K562 (cell line): ENCODE measurements around the gene TLCD5. TPM values are rescaled to one million over a fixed set of nuclear protein-coding genes. Genes with fewer than 3 reads are reported as not detected.

ENCODE experiments used
- BCOR ChIP-seq: fragments of 450-650 bp; IDR thresholded peaks from 2 replicates; pipeline ENCODE4 v1.6.1; 2016
- CBFA2T2 ChIP-seq: fragments of 450-650 bp; conservative IDR thresholded peaks from 2 replicates; pipeline ENCODE4 v1.6.1; 2017; ENCODE audit warnings: mild to moderate bottlenecking
- ETV6 ChIP-seq, 3 experiments: fragments of 150-350 bp in 1 of 3; sonication (generic) in 1 of 3; formaldehyde crosslinking in 1 of 3; IDR thresholded peaks; 2 replicates each; pipeline versions ENCODE4 v1.6.1 to v1.8.0; 2014 to 2022; ENCODE audit warnings: borderline replicate concordance in 2 of 3, low read depth in 2 of 3, antibody characterized with exemption in 1 of 3, low read length in 1 of 3, mild to moderate bottlenecking in 1 of 3, missing genetic modification reagents in 1 of 3
- GATAD2B ChIP-seq: fragments of 450-650 bp; IDR thresholded peaks from 2 replicates; pipeline ENCODE4 v1.6.1; 2017; ENCODE audit warnings: mild to moderate bottlenecking, borderline replicate concordance
- HMG20B ChIP-seq: fragments of 250-450 bp; sonication (Bioruptor Pico); IDR thresholded peaks from 2 replicates; pipeline ENCODE4 v1.5.0; 2021; ENCODE audit warnings: mild to moderate bottlenecking
- KLF10 ChIP-seq: fragments of 250-450 bp; sonication (Bioruptor Pico); IDR thresholded peaks from 2 replicates; pipeline ENCODE4 v1.6.1; 2021; ENCODE audit warnings: matching md5 sums
- KLF6 ChIP-seq: fragments of 250-450 bp; sonication (Bioruptor Pico); IDR thresholded peaks from 2 replicates; pipeline ENCODE4 v1.4.0; 2020; ENCODE audit warnings: mild to moderate bottlenecking, moderate library complexity, borderline replicate concordance
- NELFE ChIP-seq: IDR thresholded peaks from 2 replicates; pipeline ENCODE4 v1.6.1; 2011; ENCODE audit warnings: mild to moderate bottlenecking; ENCODE audit not compliant: insufficient read depth, insufficient read length
- NFATC3 ChIP-seq: fragments of 450-650 bp; IDR thresholded peaks from 2 replicates; pipeline ENCODE4 v1.6.1; 2017; ENCODE audit warnings: mild to moderate bottlenecking
- PHF20 ChIP-seq: fragments of 450-650 bp; IDR thresholded peaks from 2 replicates; pipeline ENCODE4 v1.6.1; 2018; ENCODE audit not compliant: partially characterized antibody
- PHF8 ChIP-seq: fragments of 200-600 bp; sonication (generic); IDR thresholded peaks from 2 replicates; pipeline ENCODE4 v1.6.1; 2012; ENCODE audit warnings: mixed run types, mild to moderate bottlenecking, inconsistent platforms, low read length, moderate library complexity, borderline replicate concordance
- PRMT5 ChIP-seq: sonication (generic); formaldehyde crosslinking; IDR thresholded peaks from 2 replicates; pipeline ENCODE4 v1.5.0; 2020; ENCODE audit warnings: missing genetic modification reagents
- ZNF121 ChIP-seq: sonication (generic); formaldehyde crosslinking; conservative IDR thresholded peaks from 2 replicates; pipeline ENCODE4 v1.8.0; 2022; ENCODE audit warnings: missing genetic modification reagents
- ZNF324 ChIP-seq: fragments of 250-450 bp; sonication (Bioruptor Pico); IDR thresholded peaks from 2 replicates; pipeline ENCODE4 v1.4.0; 2020; ENCODE audit warnings: mild to moderate bottlenecking
- ZNF436 ChIP-seq: fragments of 250-450, 450-650 bp; sonication (Bioruptor Pico); formaldehyde crosslinking; IDR thresholded peaks from 2 replicates; pipeline ENCODE4 v1.7.0; 2020; ENCODE audit warnings: mild to moderate bottlenecking
- ZNF740 ChIP-seq, 3 experiments: fragments of 200-800 bp in 1 of 3; sonication (Bioruptor generic) in 1 of 3; sonication (generic) in 1 of 3; formaldehyde crosslinking in 1 of 3; IDR thresholded peaks; 2 replicates each; pipeline versions ENCODE4 v1.6.1 to v1.8.0; 2016 to 2022; ENCODE audit warnings: mild to moderate bottlenecking in 2 of 3, missing compliant biosample characterization in 2 of 3, missing genetic modification characterization in 2 of 3, missing genetic modification reagents in 1 of 3
- ZNF75A ChIP-seq: fragments of 450-650 bp; formaldehyde crosslinking; IDR thresholded peaks from 2 replicates; pipeline ENCODE4 v1.4.0; 2020; ENCODE audit warnings: mild to moderate bottlenecking
- ZNF764 ChIP-seq: fragments of 250-450 bp; sonication (Bioruptor Pico); IDR thresholded peaks from 2 replicates; pipeline ENCODE4 v1.4.0; 2020; ENCODE audit warnings: low read depth, mild to moderate bottlenecking, moderate library complexity
- polyA plus RNA-seq, 8 experiments: library from polyadenylated mRNA; depleted of rRNA in 4 of 8; stranded (reverse) in 5 of 8; unstranded in 3 of 8; fragments of >200 nt; fragmentation: Nextera tagmentation in 2 of 8; fragmentation: Illumina TruSeq in 1 of 8; extraction: Ambion mirVana in 2 of 8; extraction: Trizol in 1 of 8; gene quantifications; 2 replicates each; pipeline versions ENCODE4 v1.2.1 to v1.2.3, GENCODE V29; 2011 to 2014; ENCODE audit warnings: inconsistent platforms in 1 of 8, missing spikeins in 1 of 8
- total RNA-seq, 7 experiments: library from RNA; depleted of rRNA in 6 of 7; stranded (reverse); fragments of >200 nt in 6 of 7; fragmentation: Illumina TruSeq in 2 of 7; extraction: Trizol in 2 of 7; gene quantifications; 2 replicates each; pipeline versions ENCODE4 v1.2.1 to v1.2.3, GENCODE V29; 2011 to 2021; ENCODE audit warnings: low replicate concordance in 1 of 7
- TF ChIP-seq, protein P1 (sequence below): sonication (generic); formaldehyde crosslinking; IDR thresholded peaks from 2 replicates; pipeline ENCODE4 v1.9.0; 2022; ENCODE audit warnings: mild to moderate bottlenecking, missing genetic modification reagents
- TF ChIP-seq, protein P2 (sequence below): fragments of 250-450 bp; sonication (Bioruptor Pico); IDR thresholded peaks from 2 replicates; pipeline ENCODE4 v1.4.0; 2020; ENCODE audit warnings: mild to moderate bottlenecking, moderate library complexity, borderline replicate concordance
- TF ChIP-seq, protein P3 (sequence below): fragments of 250-450 bp; sonication (Bioruptor Pico); IDR thresholded peaks from 2 replicates; pipeline ENCODE4 v1.8.0; 2022; ENCODE audit warnings: inconsistent platforms
- TF ChIP-seq, protein P4 (sequence below): fragments of 250-450 bp; sonication (Bioruptor Pico); IDR thresholded peaks from 2 replicates; pipeline ENCODE4 v1.5.0; 2021

TLCD5 gene
- total and polyA plus RNA-seq, 9 of the 15 experiments (the other 6 are each of a cell fraction or from before 2014, with no cell fraction given) = 0.94 to 5.1 (median 1.6) TPM

DNA sequence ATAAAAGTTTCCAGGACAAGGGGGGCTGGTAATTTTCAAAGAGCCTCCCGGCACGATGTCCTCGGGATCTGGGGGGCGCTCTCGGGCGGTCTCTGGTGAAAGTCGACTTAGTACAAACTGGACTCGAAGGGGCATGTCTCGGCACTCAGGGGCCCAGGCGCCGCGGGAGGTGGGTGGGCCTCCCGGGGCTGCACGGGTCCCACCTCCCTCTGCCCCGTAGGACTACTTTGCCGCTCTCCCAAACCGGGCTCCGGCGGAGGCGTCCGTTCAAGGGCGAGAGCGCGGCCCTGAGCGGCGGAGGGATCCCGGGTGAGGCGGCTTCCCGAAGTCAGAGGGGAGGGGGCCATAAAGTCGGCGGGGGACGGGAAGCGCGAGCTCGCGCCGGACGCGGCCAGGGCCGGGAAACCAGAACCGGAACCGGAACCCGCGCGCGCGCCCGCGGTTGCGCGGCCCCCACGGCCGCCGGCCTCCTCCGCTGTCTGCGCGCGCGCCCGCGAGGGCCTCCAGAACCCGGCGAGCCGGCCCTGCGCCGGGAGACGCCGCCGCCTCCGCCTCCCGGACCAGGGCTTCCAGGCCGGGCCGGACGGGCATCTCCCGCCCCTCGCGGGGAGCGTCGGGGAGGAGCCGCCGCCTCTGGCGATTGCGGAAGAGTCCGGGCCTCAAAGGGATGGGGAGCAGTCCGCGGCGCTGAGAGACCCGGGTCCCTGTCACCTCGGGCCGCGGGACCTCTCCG, 11.0 kb downstream of the TLCD5 start, which contains the start of gene ARHGEF12 (continued):
- no peak for TF ChIP-seq ZNF740 (CRISPR knock-in tag; IDR thresholded peaks at IDR 0.05)
- no peak for TF ChIP-seq ZNF740 (tag; IDR thresholded peaks at IDR 0.05)
- no peak for TF ChIP-seq ZNF324 (CRISPR knock-in tag)
- no peak for TF ChIP-seq KLF6 (CRISPR knock-in tag)
- TF ChIP-seq PRMT5 (CRISPR knock-in tag) = no peak
- no peak for TF ChIP-seq KLF10 (CRISPR knock-in tag)
- no peak for TF ChIP-seq HMG20B (CRISPR knock-in tag)
- TF ChIP-seq PHF20 = peak; percentile 40
- TF ChIP-seq GATAD2B = peak; percentile 94
- TF ChIP-seq, protein P1, sequence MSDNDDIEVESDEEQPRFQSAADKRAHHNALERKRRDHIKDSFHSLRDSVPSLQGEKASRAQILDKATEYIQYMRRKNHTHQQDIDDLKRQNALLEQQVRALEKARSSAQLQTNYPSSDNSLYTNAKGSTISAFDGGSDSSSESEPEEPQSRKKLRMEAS (CRISPR knock-in tag) = peak; percentile 34; the same call in 1 of the 2 replicates
- no peak for TF ChIP-seq ZNF121 (CRISPR knock-in tag)
- TF ChIP-seq, protein P2, sequence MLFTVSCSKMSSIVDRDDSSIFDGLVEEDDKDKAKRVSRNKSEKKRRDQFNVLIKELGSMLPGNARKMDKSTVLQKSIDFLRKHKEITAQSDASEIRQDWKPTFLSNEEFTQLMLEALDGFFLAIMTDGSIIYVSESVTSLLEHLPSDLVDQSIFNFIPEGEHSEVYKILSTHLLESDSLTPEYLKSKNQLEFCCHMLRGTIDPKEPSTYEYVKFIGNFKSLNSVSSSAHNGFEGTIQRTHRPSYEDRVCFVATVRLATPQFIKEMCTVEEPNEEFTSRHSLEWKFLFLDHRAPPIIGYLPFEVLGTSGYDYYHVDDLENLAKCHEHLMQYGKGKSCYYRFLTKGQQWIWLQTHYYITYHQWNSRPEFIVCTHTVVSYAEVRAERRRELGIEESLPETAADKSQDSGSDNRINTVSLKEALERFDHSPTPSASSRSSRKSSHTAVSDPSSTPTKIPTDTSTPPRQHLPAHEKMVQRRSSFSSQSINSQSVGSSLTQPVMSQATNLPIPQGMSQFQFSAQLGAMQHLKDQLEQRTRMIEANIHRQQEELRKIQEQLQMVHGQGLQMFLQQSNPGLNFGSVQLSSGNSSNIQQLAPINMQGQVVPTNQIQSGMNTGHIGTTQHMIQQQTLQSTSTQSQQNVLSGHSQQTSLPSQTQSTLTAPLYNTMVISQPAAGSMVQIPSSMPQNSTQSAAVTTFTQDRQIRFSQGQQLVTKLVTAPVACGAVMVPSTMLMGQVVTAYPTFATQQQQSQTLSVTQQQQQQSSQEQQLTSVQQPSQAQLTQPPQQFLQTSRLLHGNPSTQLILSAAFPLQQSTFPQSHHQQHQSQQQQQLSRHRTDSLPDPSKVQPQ (CRISPR knock-in tag) = no peak
- TF ChIP-seq BCOR = peak; percentile 58; the same call in 1 of the 2 replicates
- TF ChIP-seq NELFE = no peak
- no peak for TF ChIP-seq CBFA2T2
- TF ChIP-seq ETV6 (IDR thresholded peaks at IDR 0.05; ENCODE audit: borderline replicate concordance in 1 of 2, low read depth in 2 of 2, low read length in 1 of 2) = peak in 1 of 2 experiments; percentile 88; a peak in 2 of 4 replicates
- TF ChIP-seq ETV6 (CRISPR knock-in tag; IDR thresholded peaks at IDR 0.05; ENCODE audit: borderline replicate concordance) = no peak
- TF ChIP-seq, protein P3, sequence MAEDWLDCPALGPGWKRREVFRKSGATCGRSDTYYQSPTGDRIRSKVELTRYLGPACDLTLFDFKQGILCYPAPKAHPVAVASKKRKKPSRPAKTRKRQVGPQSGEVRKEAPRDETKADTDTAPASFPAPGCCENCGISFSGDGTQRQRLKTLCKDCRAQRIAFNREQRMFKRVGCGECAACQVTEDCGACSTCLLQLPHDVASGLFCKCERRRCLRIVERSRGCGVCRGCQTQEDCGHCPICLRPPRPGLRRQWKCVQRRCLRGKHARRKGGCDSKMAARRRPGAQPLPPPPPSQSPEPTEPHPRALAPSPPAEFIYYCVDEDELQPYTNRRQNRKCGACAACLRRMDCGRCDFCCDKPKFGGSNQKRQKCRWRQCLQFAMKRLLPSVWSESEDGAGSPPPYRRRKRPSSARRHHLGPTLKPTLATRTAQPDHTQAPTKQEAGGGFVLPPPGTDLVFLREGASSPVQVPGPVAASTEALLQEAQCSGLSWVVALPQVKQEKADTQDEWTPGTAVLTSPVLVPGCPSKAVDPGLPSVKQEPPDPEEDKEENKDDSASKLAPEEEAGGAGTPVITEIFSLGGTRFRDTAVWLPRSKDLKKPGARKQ (CRISPR knock-in tag) = no peak
- TF ChIP-seq NFATC3 = no peak
- TF ChIP-seq PHF8 = peak; percentile 66; the same call in 1 of the 2 replicates
- TF ChIP-seq ZNF436 = no peak
- TF ChIP-seq ZNF764 (CRISPR knock-in tag) = no peak
- no peak for TF ChIP-seq ZNF75A (CRISPR knock-in tag)
- TF ChIP-seq, protein P4, sequence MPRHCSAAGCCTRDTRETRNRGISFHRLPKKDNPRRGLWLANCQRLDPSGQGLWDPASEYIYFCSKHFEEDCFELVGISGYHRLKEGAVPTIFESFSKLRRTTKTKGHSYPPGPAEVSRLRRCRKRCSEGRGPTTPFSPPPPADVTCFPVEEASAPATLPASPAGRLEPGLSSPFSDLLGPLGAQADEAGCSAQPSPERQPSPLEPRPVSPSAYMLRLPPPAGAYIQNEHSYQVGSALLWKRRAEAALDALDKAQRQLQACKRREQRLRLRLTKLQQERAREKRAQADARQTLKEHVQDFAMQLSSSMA (CRISPR knock-in tag) = no peak
